Stimulated activated CD8-positive, alpha-beta memory T cell treated with anti-CD3 and anti-CD28 coated beads, Interleukin-7, amount 100 ng/mL, for 1 hour (primary cell): ENCODE data around the gene ABCB1.
"Not testable (repeated sequence)": the region's sequence is repeated elsewhere in the genome, so short reads cannot be mapped to it uniquely, and the experiment has no call there.

Source experiments
- DNase-seq, 2 donors: peaks; one replicate each; pipeline ENCODE4 v3.0.0-alpha.2; 2020; ENCODE audit warnings: low read depth in 2 of 2

Gene ABCB1

DNA sequence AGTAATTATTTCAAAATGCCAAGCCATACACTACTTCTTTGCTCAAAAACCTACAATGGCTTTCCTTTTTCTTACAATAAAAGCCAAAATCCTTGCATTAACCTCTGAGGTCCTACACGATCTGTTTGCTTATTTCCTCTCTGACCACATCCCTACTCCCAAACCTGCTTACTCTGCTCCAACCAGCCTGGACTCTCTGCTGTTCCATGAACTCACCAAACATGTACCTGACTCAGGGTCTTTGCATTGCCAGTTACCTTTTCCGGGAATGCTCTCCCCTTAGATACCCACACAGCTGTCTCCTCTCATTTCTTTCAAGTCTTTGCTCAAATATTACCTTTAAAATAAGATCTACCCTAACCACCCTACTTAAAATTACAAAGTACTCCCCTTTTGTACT is 127.5 kb downstream of the ABCB1 start:
- no peak for DNase-seq

DNA sequence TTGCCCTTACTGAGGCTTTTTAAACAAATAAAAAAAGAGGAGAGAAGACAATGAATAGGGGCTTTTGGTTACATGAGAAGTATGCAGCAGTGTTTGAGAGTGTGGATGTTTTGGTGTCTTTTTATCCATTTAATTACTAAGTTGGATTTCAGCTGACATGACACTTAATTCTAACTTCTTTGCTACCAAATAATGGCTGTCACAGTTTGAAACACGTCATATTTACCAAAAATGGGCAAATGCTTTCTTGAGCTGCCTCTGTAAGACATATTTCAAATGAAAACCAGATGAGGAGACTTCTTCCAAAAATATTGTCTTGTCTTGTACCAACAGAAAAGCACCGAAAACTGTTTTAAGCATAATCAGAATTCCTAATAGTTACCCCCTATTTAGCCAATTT is 129.2 kb downstream of the ABCB1 start:
- no peak for DNase-seq

DNA sequence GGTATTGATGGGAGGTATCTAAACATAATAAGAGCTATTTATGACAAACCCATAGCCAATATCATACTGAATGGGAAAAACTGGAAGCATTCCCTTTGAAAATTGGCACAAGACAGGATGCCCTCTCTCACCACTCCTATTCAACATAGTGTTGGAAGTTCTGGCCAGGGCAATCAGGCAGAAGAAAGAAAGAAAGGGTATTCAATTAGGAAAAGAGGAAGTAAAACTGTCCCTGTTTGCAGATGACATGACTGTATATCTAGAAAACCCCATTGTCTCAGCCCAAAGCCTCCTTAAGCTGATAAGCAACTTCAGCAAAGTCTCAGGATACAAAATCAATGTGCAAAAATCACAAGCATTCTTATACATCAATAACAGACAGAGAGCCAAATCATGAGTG is 131.5 kb downstream of the ABCB1 start:
- not testable (repeated sequence) for DNase-seq

DNA sequence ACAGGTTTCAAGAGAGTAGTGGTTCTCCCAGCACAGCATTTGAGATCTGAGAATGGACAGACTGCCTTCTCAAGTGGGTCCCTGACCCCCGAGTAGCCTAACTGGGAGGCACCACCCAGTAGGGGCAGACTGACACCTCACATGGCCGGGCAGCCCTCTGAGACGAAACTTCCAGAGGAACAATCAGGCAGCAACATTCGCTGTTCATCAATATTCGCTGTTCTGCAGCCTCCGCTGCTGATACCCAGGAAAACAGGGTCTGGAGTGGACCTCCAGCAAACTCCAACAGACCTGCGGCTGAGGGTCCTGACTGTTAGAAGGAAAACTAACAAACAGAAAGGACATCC is 135.2 kb downstream of the ABCB1 start:
- DNase-seq = not testable (repeated sequence)

DNA sequence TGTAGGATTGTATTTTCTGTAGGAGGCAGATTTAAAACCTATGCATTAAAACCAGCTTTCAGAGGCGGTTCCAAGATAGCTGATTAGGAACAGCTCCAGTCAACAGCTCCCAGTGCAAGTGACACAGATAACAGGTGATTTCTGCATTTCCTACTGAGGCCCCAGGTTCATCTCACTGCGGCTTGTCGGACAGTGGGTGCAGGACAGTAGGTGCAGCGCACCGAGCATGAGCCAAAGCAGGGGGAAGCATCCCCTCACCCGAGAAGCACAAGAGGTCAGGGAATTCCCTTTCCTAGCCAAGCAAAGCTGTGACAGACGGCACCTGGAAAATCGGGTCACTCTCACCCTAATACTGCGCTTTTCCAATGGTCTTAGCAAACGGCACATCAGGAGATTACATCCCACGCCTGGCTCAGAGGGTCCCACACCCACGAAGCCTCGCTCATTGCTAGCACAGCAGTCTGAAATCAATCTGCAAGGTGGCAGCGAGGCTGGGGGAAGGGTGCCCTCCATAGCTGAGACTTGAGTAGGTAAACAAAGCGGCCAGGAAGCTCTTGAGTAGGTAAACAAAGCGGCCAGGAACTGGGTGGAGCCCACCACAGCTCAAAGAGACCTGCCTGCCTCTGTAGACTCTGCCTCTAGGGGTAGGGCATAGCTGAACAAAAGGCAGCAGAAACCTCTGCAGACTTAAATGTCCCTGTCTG is 135.7 kb downstream of the ABCB1 start:
- DNase-seq = not testable (repeated sequence)

DNA sequence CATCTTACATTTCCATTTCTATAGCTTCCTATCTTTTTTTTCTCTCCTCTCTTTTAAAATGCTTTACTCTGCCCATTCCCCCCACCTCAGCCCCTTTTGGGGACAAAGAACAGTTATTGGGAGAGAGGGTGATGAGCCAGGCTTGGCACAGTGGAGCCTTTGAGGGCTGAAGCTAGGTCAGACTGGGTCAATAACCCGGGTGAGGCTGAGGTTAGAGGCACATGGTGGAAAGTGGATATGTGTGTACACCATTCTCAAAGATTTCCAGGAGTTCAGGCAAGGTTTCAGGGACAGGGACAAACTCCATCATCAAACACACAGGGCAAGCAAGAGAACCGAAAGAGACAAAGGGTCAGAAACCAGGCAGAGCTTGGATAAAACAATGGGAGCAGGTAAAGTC is 136.7 kb downstream of the ABCB1 start:
- DNase-seq = no peak

DNA sequence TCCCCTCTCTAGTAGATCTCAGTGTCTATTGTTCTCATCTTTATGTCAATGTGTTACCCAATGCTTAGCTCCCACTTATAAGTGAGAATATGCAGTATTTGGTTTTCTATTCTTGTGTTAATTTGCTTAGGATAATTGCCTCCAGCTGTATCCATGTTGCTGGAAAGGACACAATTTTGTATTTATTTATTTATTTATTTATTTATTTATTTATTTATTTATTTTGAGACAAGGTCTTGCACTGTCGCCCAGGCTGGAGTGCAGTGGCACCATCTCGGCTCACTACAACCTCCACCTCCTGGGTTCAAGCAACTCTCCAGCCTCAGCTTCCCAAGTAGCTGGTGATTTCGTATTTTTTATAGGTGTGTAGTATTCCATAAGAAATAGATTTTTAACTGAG is 140.2 kb downstream of the ABCB1 start:
- not testable (repeated sequence) for DNase-seq

DNA sequence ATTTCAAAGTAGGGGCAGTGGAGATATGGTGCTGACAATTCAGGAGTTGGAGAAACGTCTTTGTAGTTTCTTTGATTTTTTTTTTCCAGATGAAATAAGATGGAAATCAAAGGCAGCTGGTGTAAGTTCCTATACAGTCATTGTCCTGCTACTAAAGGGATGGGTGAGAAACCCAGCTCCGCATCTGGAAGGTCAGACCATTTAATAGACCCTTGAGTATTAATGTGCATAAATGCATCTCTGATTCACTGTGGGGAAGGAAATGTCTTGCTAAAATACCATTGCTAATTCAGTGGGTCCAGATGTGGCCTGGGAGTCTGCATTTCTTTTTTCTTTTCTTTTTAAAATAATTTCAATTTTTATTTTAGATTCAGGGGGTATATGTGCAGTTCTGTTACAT is 140.7 kb downstream of the ABCB1 start:
- DNase-seq = no peak

DNA sequence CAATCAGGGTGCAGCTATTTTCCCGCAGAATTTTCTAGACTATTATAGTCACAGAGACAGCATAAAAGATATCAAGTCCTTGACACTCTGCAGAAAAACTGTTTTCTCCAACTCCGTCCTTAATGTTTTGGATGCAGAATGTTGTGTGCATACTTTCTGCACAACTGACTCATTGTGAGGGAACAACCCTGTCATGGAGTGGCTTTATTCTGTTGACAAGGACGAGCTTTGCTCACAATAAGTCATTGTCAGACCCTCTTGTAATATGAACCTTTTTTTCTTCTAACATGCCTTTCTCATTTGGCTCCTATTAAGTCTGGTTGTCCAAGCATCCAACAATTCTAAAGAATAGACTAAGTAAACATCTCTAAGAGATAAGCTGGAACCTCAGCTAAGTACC is 142.5 kb downstream of the ABCB1 start:
- no peak for DNase-seq

DNA sequence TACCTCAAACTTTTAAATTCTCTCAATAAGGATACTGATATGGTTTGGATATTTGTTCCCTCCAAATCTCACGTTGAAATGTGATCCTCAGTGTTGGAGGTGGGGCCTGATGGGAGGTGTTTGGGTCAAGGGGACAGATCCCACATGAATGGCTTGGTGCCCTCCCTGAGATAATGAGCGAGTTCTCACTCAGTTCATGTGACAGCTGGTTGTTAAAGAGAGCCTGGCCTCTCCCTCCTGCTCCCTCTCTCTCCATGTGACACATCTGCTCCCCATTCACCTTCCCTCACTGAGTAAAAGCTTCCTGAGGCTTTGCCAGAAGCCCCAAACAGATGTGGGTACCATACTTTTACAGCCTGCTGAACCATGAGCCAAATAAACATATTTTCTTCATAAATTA is 144.4 kb downstream of the ABCB1 start:
- DNase-seq = no peak
